ENCODE measurements around the gene KMT5C.

Gene KMT5C

DNA sequence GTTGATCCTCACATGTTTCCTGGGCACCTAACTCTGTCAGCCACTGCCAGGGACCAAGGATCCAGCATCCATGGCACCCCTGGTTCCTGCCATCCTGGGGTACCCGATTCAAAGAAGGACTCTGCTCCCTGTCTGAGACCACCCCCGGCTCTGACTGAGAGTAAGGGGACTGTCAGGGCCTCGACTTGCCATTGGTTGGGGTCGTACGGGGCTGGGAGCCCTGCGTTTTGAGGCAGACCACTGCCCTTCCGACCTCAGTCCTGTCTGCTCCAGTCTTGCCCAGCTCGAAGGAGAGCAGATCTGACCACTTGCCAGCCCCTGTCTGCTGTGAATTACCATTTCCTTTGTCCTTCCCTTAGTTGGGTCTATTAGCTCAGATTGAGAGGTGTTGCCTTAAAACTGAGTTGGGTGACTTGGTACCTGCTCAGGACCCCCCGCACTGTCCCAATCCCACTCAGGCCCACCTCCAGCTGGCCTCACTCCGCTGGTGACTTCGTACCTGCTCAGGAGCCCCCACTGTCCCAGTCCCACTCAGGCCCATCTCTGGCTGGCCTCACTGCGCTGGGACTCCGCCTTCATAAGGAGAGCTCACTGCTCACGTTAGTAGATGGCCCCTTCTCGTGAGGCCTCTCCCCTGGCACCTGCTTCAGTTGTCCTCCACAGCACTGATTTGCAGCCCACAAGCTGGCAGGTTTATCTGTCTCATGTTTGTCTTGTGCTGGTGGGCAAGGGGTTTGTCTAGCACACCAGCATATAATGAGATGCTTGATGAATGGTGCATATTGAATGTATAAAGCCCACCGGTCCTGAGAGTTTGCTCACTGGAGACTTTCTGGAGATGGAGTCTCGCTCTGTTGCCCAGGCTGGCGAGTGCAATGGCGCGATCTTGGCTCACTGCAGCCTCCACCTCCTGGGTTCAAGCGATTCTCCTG is 50.0 kb downstream of the KMT5C start:
- no peak for DNase-seq

GRCh38 chr19:55390461-55390880 is 50.8 kb downstream of the KMT5C start:
- DNase-seq: no peak

DNA sequence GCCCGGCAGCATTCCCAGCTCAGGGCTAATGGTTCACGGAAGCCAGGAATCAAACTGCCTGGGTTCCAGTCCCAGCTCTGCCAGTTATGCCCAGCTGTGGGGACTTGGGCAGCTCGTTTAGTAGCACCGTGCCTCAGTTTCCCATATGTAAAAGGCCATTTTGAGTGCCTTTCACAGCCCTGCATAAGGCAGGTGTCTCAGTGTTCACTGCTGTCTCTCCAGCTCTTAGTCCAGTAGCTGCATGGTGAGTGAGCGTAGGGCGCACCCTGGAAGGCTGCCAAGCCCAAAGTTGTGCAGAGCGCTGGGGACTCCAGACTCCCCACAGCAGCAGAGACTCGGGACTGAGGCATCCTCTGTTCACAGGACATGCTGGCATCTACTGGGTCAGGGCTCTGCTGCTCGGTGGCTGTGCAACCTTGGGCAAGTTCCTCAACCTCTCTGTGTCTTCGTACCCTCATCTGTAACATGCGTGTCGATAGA is 51.6 kb downstream of the KMT5C start:
- no peak for DNase-seq

DNA sequence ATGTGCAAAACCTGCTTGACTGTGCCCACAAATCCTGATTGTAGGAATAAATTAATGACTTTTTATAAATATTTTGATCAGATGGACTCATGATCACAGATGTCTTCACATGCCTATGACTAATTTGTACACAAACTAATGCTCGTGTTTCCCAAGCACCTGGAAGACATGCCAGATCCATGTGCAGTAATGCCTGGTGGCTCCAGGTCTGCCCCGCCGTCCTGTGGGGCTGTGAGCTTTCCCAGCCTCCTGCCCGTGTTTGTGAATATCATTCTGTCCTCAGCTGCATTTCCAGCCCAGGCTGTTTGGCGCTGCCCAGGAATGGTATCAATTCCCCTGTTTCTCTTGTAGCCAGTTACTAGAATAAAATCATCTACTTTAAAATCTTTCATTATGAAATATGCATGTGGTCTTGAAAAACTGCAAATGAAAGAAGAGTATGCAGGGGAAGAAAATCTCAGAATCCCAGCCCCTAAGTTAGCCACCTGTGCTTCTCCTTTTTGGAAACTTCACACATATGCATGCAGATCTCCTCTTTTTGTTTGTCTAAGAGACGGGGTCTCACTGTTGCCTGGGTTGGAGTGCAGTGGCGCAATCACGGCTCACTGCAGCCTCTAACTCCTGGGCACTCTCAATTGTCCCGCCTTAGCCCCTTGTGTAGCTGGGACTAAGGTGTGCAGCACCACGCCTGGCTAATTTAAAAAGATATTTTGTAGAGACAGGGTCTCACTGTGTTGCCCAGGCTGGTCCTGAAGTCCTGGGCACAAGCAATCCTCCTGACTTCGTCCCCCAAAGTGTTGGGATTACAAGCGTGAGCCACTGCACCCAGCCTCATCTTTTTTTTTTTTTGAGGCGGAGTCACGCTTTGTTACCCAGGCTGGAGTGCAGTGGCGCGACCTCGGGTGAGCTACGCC is 52.3 kb downstream of the KMT5C start:
- no peak for DNase-seq

- no peak for DNase-seq
Measured at GRCh38 chr19:55392820-55393761, 53.4 kb downstream of the KMT5C start.

Measured in fibroblast of skin of right quadriceps (primary cell).